ENCODE data around the gene ADCY4.

The ADCY4 gene

GRCh38 chr14:24293525-24293924 is 41.3 kb downstream of the ADCY4 start:
- no peak for DNase-seq

- DNase-seq, result no peak
Measured at GRCh38 chr14:24292118-24292807, 42.6 kb downstream of the ADCY4 start.

GRCh38 chr14:24291446-24292117 is 43.3 kb downstream of the ADCY4 start:
- no peak for DNase-seq

GRCh38 chr14:24290746-24291145 is 44.1 kb downstream of the ADCY4 start:
- DNase-seq, result no peak

GRCh38 chr14:24289649-24290280 is 45.1 kb downstream of the ADCY4 start:
- no peak for DNase-seq

GRCh38 chr14:24286996-24287395 is 47.9 kb downstream of the ADCY4 start:
- DNase-seq, result no peak

GRCh38 chr14:24285351-24285750 is 49.5 kb downstream of the ADCY4 start:
- no peak for DNase-seq

- no peak for DNase-seq
Measured at GRCh38 chr14:24284501-24285035, 50.3 kb downstream of the ADCY4 start.

GRCh38 chr14:24283796-24284460 is 50.9 kb downstream of the ADCY4 start:
- no peak for DNase-seq

- DNase-seq, result no peak
Measured at GRCh38 chr14:24282736-24283135, 52.1 kb downstream of the ADCY4 start.

- DNase-seq, result no peak
Measured at GRCh38 chr14:24281636-24282035, 53.2 kb downstream of the ADCY4 start.

- DNase-seq, result no peak
Measured at GRCh38 chr14:24280797-24281460, 53.9 kb downstream of the ADCY4 start.

GRCh38 chr14:24279301-24280186 is 55.3 kb downstream of the ADCY4 start:
- no peak for DNase-seq

- no peak for DNase-seq
Measured at GRCh38 chr14:24278424-24278823, 56.4 kb downstream of the ADCY4 start.

GRCh38 chr14:24277606-24278321 is 57.1 kb downstream of the ADCY4 start:
- no peak for DNase-seq

- DNase-seq, result no peak
Measured at GRCh38 chr14:24277071-24277470, 57.8 kb downstream of the ADCY4 start.

- DNase-seq, result no peak
Measured at GRCh38 chr14:24274101-24274543, 60.7 kb downstream of the ADCY4 start.

- DNase-seq, result no peak
Measured at GRCh38 chr14:24273422-24273998, 61.4 kb downstream of the ADCY4 start.

- DNase-seq, result no peak
Measured at GRCh38 chr14:24272467-24272866, 62.4 kb downstream of the ADCY4 start.

GRCh38 chr14:24271834-24272263 is 63.0 kb downstream of the ADCY4 start:
- DNase-seq, result no peak
